HG03439 (cell line): ENCODE data around the gene GPR82.
"Not testable (repeated sequence)": the region's sequence is repeated elsewhere in the genome, so short reads cannot be mapped to it uniquely, and the experiment has no call there.

ENCODE experiments used
- ATAC-seq: cut with Tn5 transposase; IDR thresholded peaks from one replicate; pipeline ENCODE4 v1.9.1; 2021; ENCODE audit warnings: mild to moderate bottlenecking, moderate library complexity; ENCODE audit not compliant: unreplicated experiment

The GPR82 gene, protein sequence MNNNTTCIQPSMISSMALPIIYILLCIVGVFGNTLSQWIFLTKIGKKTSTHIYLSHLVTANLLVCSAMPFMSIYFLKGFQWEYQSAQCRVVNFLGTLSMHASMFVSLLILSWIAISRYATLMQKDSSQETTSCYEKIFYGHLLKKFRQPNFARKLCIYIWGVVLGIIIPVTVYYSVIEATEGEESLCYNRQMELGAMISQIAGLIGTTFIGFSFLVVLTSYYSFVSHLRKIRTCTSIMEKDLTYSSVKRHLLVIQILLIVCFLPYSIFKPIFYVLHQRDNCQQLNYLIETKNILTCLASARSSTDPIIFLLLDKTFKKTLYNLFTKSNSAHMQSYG

DNA sequence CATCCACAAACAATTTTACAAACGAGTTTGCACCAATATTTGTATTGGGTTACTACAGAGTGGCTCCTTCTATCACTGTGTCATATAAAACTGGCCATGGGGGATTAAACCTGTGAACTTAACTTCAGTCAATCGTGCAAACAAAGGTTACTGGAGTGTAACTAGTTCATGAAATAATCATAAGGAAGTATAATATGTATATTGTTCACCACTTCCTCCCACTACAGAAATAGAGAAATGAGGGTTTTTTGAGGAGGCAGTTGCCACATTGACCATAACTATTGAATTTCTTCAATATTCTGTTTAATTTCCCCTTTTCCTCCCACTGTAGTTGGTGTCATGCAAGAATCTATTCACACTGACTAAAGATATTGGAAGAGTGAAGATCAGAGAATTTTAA lies at the start of gene GPR82:
Gene GPR82, plus strand, starts transcription at position 356 of the 400 bp plus-strand sequence. CDS start 2,846 bp downstream, outside the sequence.
- no peak for ATAC-seq

DNA sequence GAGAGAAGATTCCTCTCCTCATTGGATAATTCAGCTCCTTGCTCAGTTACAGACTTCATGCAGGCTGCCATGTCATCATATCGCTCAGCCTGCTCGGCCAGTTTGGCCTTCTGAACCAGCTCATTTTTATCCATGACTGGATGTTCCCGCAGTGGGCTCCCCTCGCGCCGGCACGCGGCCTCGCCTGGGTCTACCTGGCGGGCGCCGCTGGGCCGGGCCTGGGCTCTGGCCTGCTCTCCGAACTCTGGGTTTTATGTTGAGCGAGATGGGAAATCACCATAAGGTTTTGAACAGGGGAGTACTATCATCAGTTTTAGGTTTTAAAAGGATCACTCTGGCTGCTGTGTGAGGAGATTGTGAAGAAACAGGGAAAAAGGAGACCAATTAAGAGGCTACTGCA lies 47.6 kb upstream of the GPR82 start:
- ATAC-seq = not testable (repeated sequence)

DNA sequence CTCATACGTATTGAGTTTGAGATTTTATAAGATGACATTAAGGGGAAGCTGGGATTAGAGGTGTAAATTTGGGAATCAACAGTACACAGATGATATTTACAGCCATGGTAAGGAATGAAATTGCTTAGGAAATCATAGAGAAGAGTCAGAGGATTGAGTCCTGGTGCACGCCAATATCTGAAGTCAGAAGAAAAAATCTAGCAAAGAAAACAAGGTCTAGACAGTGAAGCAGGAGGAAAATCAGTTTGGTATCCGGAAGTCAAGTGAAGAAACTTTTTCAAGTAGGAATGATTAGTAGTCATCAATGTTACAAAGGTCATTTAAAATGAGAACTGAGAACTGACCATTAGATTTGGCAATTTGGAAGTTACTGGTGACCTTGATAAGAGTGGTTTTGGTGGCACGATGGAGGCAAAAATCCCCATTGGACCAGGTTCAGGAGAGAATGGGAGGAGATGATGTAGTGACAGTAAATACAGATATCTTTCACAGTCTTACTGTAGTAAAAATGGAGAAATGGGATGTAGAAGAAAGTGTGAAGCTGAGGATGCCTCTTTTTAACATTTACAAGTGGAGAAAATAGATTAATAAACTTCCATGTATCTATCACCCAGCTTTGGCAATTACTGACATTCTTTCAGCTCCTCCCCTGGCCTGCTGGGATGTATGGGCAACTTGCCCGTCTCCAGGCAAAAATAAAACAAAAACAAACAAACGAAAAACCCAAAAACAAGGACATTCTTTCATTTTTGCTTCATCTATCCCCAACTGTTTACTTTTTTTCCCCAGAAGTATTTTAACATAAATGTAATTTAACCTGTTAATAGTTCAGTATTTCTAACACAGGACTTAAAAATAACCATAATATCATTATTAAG lies 46.6 kb upstream of the GPR82 start:
- no peak for ATAC-seq

DNA sequence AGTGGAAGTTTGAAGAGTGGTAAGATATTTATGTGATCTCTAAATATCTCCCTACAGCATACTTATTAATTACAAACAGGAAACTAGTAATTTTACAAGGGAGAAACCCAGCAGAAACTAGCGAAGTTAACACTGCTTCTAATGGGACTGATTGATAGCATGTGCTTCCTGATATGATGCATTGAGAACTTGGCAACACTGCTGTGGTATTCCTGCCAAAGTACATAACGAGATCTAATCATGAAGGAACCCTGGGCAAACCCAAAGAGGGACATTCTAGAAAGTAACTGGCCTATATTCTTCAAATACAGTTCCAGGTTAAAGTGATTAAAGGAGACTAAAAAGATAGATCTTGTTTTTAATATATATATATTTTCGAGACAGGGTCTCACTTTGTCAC lies 39.8 kb upstream of the GPR82 start:
- ATAC-seq = no peak

DNA sequence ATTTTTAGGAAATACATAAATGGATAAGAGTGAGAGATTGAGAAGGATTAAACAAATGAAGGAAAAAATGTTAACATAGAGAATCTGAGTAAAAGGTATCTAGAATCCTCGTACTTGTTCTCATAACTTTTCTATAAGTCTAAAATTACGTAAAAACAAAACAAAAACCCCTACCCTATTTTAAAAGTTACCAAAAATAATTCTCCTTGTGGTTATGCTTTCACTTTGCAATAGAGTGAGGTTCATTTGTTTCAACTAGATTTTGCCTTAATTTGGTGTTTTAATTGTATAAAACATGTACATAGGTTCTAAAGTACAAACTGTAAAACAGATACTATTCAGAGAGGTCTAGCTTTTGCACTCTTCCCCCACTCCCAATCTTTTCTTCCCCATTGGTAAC lies 39.0 kb upstream of the GPR82 start:
- no peak for ATAC-seq

DNA sequence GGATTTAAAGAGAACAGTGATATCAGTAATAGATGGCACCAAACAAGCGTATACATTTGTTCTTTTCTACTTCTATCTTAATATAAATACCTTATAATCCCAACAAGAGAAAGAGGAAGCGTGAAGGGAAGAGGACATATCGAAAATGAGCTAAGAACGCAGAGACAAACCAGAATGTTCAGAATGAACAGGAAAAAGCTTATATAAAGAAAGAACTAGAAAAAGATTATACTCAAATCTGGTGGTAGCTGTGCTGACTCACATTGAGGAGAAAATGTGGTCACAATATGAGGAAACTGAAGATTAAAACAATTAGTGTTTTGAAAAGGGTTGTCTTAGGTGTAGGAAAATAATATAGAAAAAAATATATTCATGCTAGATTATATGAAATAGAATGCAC lies 37.2 kb upstream of the GPR82 start:
- ATAC-seq = no peak

DNA sequence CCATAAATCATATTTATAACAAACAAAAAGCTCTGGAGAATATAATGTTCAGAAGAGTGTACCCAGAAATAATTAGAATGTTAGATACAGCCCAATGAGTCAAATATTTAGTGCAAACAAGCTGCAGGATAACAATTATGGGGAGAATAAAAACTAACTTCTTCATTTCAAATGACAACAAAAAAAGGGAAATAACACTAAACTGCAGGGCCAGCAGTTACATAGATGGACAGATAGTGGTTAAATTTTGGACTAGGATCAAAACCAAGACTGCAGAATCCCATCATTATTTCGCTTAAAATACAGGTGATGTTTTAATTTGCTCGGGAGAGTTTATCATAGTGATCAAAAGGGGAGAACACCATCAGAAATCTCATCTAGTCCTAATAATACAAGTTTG lies 35.8 kb upstream of the GPR82 start:
- no peak for ATAC-seq

DNA sequence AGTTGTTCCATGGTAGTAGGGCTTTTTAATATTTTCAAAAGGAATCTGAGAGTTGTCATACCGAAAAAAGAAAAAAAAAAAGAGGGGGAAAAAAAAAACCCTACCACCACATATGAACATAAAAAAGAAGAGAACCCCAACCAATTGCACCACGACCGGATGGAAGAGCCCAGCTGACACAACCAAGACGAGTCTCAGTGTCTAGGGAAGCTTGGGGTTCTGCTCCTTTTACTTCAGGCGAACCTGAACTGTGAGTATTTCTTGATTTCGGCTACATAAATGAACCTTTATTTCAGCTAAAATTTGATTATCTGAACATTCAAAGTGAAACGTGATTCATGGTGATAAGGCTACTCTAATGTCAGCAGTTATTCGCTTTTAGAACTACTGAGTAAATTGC lies 35.1 kb upstream of the GPR82 start, which contains the start of gene GPR34:
Gene GPR34, plus strand, starts transcription at position 139 of the 400 bp plus-strand sequence. CDS start 6,661 bp downstream, outside the sequence.
- ATAC-seq = no peak

DNA sequence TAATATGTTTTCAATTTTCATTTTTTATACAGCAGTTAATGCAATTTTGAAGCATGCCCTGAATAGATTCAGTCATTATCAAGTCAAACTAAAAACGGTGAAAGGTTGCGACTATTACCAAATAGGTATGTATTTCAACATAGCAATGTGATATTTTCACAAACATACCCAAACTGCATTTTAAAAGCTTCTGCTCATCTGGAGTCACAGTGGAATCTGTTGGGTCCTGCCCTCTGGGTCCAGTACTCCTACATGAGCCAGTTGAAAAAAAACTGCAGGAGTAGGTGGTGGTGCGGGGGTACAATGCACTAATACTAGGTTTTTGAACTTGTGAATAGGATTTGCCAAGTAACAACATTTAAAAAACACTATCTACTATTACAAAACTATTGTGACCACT lies 34.3 kb upstream of the GPR82 start:
- ATAC-seq = no peak

DNA sequence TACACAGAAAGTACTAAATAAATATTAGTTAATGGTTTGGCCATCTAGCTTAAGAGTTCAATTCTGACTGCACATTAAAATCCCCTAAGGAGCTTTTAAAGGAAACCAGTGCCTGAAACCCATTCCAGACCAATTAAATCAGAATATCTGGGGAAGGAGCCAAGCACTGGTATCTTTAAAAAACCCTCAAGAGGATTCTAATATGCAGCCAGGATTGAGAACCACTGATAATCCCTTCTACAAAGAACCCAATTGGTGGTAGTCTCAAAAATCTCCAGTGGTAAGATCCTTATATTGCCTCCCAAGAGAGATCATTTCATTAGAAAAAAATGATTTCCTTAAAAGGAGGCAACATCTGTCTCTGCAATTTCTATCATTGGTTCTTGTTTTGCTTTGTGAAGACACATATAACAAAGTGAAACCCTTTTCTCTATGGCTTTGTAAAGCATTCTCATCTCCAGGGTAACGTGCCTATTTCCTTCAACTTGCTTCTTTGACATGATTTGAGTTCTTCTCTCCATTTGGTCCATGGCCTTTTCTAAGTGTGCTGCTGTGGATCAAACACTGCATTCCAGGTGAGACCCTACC lies 31.7 kb upstream of the GPR82 start:
- ATAC-seq = no peak

DNA sequence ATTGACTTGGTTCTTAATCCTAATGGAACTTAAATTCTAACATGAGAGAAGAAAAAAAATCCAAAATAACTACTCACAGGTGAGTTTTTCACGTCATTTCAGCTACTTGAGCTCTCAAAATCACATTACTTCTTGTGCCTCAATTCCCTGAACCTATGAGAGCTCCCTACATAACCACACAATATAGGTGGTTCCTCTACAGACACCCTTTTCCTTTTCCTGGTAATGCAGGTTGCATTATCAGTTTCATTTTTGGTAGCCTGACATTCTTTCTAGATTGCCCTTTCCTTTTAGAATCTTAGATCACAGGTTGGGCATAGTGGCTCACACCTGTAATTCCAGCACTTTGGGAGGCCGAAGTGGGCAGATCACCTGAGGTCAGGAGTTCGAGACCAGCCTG lies 31.0 kb upstream of the GPR82 start:
- ATAC-seq = no peak

DNA sequence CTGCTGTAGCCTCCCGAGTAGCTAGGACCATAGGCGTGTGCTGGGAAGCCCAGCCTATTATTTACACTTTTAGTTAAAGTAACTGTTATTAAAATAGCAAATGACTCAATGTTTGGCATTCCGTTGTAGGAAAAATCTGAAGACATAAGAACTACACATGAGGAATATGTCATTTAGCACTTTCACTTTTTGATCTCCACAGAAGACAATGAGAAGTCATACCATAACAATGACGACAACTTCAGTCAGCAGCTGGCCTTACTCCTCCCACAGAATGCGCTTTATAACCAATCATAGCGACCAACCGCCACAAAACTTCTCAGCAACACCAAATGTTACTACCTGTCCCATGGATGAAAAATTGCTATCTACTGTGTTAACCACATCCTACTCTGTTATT lies 28.6 kb upstream of the GPR82 start:
- no peak for ATAC-seq

DNA sequence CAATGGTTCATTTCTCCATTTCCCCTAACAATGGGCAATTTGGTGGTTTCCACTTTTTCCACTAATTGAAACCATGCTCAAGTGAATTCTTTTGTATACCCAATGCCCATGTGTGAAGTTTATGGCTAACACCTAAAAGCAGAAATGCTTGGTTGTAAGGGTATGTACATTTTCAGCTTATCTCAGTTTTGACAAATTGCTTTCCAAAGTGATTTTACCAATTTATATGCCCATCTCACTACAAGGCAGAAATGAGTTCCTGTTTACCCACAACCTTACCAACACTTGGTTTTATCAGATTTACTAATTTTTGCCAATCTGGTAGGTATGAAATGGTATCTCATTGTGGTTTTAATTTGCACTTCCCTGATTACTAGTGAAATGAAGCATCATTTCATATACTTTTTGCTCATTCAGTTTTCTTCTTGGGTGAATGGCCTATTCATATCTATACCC lies 20.4 kb upstream of the GPR82 start:
- ATAC-seq = no peak

DNA sequence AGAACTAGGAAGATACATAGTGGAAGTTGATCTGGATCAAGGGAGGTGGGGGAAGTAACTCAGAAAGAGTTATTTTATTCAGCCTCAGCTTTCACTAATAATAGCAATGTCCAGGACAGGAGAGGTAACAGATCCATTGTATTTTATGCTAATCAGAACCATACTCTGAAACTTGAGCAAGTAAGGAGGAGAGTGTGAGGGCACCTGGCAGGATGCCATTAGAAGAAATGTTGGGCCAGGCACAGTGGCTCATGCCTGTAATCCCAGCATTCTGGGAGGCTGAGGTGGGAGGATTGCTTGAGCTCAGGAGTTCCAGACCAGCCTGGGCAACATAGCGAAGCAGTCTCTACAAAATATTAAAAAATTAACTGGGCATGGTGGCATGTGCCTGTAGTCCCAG lies 18.9 kb upstream of the GPR82 start:
- no peak for ATAC-seq

DNA sequence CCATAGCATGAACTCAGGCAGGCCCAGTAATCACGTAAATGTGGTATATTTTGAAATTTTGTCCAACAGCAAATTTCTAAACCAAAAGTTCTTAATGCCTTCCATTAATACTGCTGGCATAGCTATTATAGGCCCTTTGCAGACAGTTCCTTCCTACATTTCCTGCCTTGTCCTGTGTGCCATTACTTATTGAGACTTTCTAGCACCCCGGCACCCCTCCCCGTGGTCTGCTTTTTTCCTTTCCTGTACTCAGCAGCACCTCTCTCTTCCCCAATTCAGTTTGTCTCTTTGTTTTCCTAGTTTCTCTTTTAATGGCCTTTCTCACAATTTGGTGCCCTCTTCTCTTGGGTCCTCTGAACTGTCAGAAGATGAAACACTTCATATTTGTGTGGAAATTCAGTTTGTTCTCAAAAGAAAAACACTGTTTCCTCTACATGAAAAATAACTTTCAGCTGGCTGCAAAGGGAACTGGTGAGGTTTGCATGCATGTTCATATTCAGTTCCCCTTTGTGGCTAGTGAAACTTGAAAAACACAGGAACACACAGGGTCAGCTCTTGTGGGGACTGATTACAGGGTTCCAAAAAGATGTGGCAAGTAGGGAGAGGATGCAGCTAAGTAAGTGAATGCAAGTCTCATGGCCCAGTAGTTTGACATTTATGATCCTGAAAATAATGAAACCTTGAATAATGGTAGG lies 18.2 kb upstream of the GPR82 start:
- no peak for ATAC-seq

DNA sequence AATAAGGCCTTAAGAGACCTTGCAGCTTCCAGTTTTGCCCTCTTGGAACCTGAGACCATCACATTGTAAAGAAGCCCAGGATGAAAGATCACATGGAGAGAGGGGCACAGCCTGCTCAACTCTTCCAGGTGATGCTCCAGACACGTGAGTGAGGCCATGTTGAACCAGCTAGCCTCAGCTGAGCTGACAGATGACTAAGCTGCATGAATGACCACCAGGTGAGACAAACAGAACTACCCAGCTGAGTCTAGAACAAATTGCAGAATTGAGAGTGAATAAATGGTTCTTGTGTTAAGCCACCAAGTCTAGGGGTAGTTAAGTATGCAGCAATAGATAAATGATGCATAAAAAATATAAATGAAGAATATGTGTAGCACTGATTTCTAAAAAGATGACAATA lies 16.8 kb upstream of the GPR82 start:
- ATAC-seq = no peak

DNA sequence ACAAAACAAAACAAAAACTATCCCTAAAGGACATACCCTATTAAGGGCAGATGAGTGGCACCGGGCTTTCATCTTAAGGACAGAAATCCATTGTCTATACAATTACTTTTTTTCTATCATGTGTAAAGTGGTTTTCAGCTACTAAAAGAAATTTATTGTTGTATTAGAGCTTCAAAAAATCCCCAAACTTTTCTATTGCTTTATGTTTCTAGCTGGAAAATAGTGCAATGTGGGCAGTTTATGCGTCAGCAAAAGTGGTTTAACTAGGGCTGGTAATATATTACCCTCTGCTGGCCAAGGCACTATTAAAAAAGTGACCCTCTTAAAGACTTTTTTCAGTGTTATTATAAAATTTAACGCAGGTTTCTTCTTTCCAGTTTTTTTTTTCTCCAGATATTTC lies 15.5 kb upstream of the GPR82 start:
- ATAC-seq = no peak

DNA sequence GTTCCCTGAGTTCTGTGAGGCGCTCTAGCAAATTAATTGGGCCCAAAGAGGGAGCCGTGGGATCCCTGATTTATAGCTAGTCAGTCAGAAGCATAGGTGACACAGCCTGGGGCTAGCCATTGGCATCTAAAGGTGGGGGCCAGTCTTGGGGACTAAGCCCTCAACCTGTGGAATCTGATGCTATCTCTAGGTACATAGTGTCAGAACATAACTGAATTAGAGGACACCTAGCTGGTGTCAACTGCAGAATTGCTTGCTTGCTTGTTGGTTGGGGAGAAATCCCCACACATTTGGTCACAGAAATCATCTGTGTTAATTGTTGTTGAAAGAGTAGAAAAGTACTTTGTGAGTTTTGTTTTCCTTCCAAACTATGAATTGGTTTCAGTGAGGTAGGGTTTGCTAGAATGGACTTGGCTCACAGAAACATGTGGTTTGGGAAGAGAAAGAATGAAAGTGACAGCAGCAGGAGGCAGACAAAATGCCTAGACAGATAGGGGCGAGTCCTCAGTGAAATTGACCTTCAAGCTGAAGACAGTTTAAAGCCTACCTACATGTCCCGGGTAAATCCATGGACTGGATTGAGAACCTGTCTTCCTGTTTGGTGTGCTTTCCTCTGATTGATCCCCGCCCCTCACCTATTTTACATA lies 12.8 kb upstream of the GPR82 start:
- ATAC-seq = no peak

DNA sequence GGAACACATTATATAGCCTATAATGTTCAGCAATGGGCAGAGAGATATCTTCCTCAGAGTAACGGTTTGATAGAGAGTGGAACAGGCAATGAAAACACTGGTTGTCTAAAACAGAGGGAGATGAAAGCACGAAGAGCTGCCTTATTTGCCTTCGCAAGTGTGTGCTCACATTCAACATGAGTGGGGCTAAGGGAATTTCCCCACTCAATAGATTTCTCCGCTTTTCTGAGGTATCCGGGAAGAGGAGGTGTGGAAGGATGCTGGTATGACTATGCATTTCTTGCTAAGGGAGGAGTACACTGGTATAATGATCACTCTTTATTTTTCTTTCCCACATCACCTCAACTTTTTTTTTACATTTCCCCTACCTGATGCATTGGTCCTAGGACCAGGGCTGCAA lies 7.8 kb upstream of the GPR82 start:
- ATAC-seq = no peak

DNA sequence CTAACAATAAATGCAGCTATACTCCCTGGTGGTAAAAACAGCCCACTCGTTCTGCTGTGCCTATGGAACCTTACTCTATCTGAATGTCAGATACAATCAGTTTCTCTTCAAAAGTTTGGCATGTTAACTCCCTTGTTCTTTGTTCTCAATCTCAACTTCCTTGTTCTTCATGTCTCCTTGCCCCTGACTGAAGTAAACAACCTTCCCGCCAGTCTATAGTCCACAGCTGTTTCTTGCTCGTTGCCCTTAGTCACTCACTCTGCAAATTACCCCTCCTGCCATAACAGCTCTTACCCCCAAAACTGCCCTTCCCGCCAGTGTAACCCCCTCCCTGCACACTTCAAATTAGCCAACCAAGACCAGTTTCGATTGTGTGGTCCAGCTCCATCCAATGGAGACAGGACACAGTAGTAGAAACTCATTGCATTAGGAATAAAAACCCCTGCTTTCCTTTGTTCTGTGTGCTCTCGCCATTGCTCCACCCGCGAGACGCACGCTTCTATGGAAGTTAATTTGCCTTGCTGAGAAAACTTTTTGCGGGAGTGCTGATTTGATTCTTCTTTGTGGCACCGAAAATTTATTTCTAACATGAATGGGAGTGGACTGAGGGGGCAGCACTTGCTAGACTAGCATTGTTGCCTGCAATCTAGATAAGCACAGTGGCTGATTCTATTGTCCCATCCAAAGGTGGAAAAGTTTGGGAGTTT lies 7.1 kb upstream of the GPR82 start:
- no peak for ATAC-seq
